GM12878 (cell line): ENCODE data around the gene TRIP11. TPM values are rescaled to one million over a fixed set of nuclear protein-coding genes. Genes with fewer than 3 reads are reported as not detected.

Experiments
- ATAC-seq: fragments of 200-7000 bp; cut with Tn5 transposase; 3 replicates; pipeline ENCODE4 v1.9.1; 2020; ENCODE audit warnings: mild to moderate bottlenecking, moderate library complexity
- BruUV-seq: library from RNA; stranded (reverse); fragments of 400-500 nt; replicated peaks from 2 replicates; lab custom pipeline; 2021; lab: Mats Ljungman, UMichigan
- CTCF ChIA-PET: fragments of 300-600 bp; sonication (Branson Sonifier 250); formaldehyde crosslinking; extraction: SDS; loops from one replicate; lab custom pipeline; 2021; ENCODE audit warnings: inconsistent platforms; lab: Yijun Ruan, JAX
- POLR2A ChIA-PET: fragments of 350-600 bp; formaldehyde crosslinking; extraction: SDS; loops from one replicate; lab custom pipeline; 2021; ENCODE audit warnings: inconsistent platforms; lab: Charles Lee
- RAD21 ChIA-PET: fragments of 300-600 bp; sonication (Branson Sonifier 250); formaldehyde crosslinking; loops from one replicate; lab custom pipeline; 2023; ENCODE audit warnings: antibody characterized with exemption; ENCODE audit not compliant: unreplicated experiment; lab: Charles Lee
- SMC1A ChIA-PET: fragments of 300-600 bp; sonication (Branson Sonifier 250); formaldehyde crosslinking; loops from one replicate; lab custom pipeline; 2023; ENCODE audit not compliant: unreplicated experiment, uncharacterized antibody; lab: Charles Lee
- DNase-seq: peaks from one replicate; pipeline ENCODE4 v3.0.0-alpha.2; 2011; ENCODE audit warnings: low read depth, low spot score
- FAIRE-seq: peaks from 3 replicates; lab custom pipeline; 2011; peaks lifted over from hg19 to GRCh38; lab: Jason Lieb, UNC
- H2AFZ ChIP-seq: 2 replicates; pipeline ENCODE4 v1.6.0; 2011; ENCODE audit warnings: low read depth, low read length, control low read depth; ENCODE audit not compliant: control insufficient read depth
- H3K27ac ChIP-seq: 2 replicates; pipeline ENCODE4 v1.5.1; 2011; ENCODE audit warnings: control low read depth; ENCODE audit not compliant: control insufficient read depth, insufficient read depth
- H3K27me3 ChIP-seq, 2 experiments: replicated peaks in 1 of 2; 2 replicates each; pipeline versions ENCODE4 v1.6.0 to v1.6.1; 2011; ENCODE audit warnings: low read length in 1 of 2; ENCODE audit not compliant: control insufficient read depth in 2 of 2, insufficient read depth in 2 of 2
- H3K36me3 ChIP-seq, 2 experiments: 2 replicates each; pipeline ENCODE4 v1.5.1; 2011; ENCODE audit warnings: low read length in 1 of 2; ENCODE audit not compliant: control insufficient read depth in 2 of 2, insufficient read depth in 2 of 2
- H3K4me1 ChIP-seq: 2 replicates; pipeline ENCODE4 v1.6.1; 2011; ENCODE audit warnings: mild to moderate bottlenecking, low read length, moderate library complexity, mixed read lengths; ENCODE audit not compliant: control insufficient read depth, insufficient read depth
- H3K4me2 ChIP-seq: 2 replicates; pipeline ENCODE4 v1.6.0; 2011; ENCODE audit warnings: control low read depth; ENCODE audit not compliant: control insufficient read depth, insufficient read depth
- H3K4me3 ChIP-seq: fragments of 200-600 bp; sonication (generic); 2 replicates; pipeline ENCODE4 v1.5.1; 2016
- H3K79me2 ChIP-seq: 2 replicates; pipeline ENCODE4 v1.6.0; 2011; ENCODE audit warnings: low read length; ENCODE audit not compliant: control insufficient read depth, insufficient read depth
- H3K9ac ChIP-seq: 2 replicates; pipeline ENCODE4 v1.8.0; 2011; ENCODE audit warnings: low read length, control low read depth, mixed read lengths; ENCODE audit not compliant: control insufficient read depth, insufficient read depth
- H3K9me3 ChIP-seq: replicated peaks from 3 replicates; pipeline ENCODE4 v1.5.1; 2011; ENCODE audit warnings: mild to moderate bottlenecking, low read length; ENCODE audit not compliant: control insufficient read depth, insufficient read depth
- H4K20me1 ChIP-seq: 2 replicates; pipeline ENCODE4 v1.6.0; 2011; ENCODE audit not compliant: control insufficient read depth, insufficient read depth
- BRCA1 ChIP-seq: IDR thresholded peaks from 2 replicates; pipeline ENCODE4 v1.6.1; 2011; ENCODE audit warnings: low read depth, low read length, improper control_type of control experiment
- GABPA ChIP-seq: IDR thresholded peaks from 2 replicates; pipeline ENCODE4 v1.6.1; 2014; ENCODE audit warnings: antibody characterized with exemption, low read depth, mild to moderate bottlenecking, inconsistent platforms
- MYC ChIP-seq: IDR thresholded peaks from 2 replicates; pipeline ENCODE4 v1.6.1; 2011; ENCODE audit warnings: mild to moderate bottlenecking, low read length, moderate library complexity, inconsistent platforms; ENCODE audit not compliant: insufficient read depth, insufficient replicate concordance, insufficient read length, severe bottlenecking
- POLR2AphosphoS2 ChIP-seq: IDR thresholded peaks from 2 replicates; pipeline ENCODE4 v1.6.1; 2011; ENCODE audit warnings: low read depth, mild to moderate bottlenecking, low read length, improper control_type of control experiment, moderate library complexity
- RAD21 ChIP-seq: IDR thresholded peaks from 2 replicates; pipeline ENCODE4 v1.6.1; 2011; ENCODE audit warnings: mild to moderate bottlenecking, low read depth, low read length, moderate library complexity; ENCODE audit not compliant: insufficient read depth
- RB1 ChIP-seq: fragments of 450-650 bp; formaldehyde crosslinking; IDR thresholded peaks from 2 replicates; pipeline ENCODE4 v1.6.1; 2017; ENCODE audit warnings: mild to moderate bottlenecking, borderline replicate concordance
- RUNX3 ChIP-seq: IDR thresholded peaks from 2 replicates; pipeline ENCODE4 v1.6.1; 2012; ENCODE audit warnings: low read length, inconsistent platforms
- SRF ChIP-seq, 2 experiments: IDR thresholded peaks; 2 replicates each; pipeline ENCODE4 v1.6.1; 2011; ENCODE audit warnings: low read depth in 2 of 2, low read length in 2 of 2, mild to moderate bottlenecking in 1 of 2, moderate library complexity in 1 of 2
- WRNIP1 ChIP-seq: IDR thresholded peaks from 2 replicates; pipeline ENCODE4 v1.6.1; 2011; ENCODE audit warnings: low read depth, low read length, improper control_type of control experiment, borderline replicate concordance
- YBX1 ChIP-seq: fragments of 450-650 bp; IDR thresholded peaks from 2 replicates; pipeline ENCODE4 v1.6.1; 2016; ENCODE audit warnings: antibody characterized with exemption
- WGBS: methylation state at CpG from one replicate; pipeline ENCODE4 v1.1.6; 2016; ENCODE audit warnings: low lambda C conversion rate; ENCODE audit not compliant: insufficient replicate concordance, insufficient coverage; ENCODE audit errors: missing lambda C conversion rate; 5-methylcytosine and 5-hydroxymethylcytosine counted together
- in situ Hi-C: fragments of 300-500 bp; cut with MboI; formaldehyde crosslinking; loops from 9 replicates; pipeline ENCODE4 v1.14.3; 2018; ENCODE audit warnings: mixed read lengths
- intact Hi-C: fragments of 100-400 bp; cut with micrococcal nuclease; formaldehyde crosslinking; loops from one replicate; pipeline ENCODE4 v1.14.2; 2022; ENCODE audit not compliant: unreplicated experiment
- polyA plus RNA-seq, 11 experiments: library from polyadenylated mRNA; depleted of rRNA in 4 of 11; unstranded in 6 of 11; stranded (reverse) in 5 of 11; fragments of >200 nt; fragmentation: Nextera tagmentation in 4 of 11; fragmentation: Illumina TruSeq in 1 of 11; extraction: Ambion mirVana in 4 of 11; extraction: Trizol in 1 of 11; gene quantifications; 1 replicate in 1 of 11; 2 replicates in 10 of 11; pipeline versions ENCODE4 v1.2.1 to v1.2.3, GENCODE V29; 2011 to 2016; ENCODE audit warnings: inconsistent platforms in 2 of 11, missing spikeins in 2 of 11, low read depth in 1 of 11
- total RNA-seq, 4 experiments: library from RNA; depleted of rRNA in 3 of 4; stranded (reverse); fragments of >200 nt in 3 of 4; fragmentation: Illumina TruSeq in 1 of 4; extraction: Trizol in 1 of 4; gene quantifications; 2 replicates each; pipeline versions ENCODE4 v1.2.1 to v1.2.3, GENCODE V29; 2013 to 2021

Gene TRIP11
- total and polyA plus RNA-seq, 10 of the 15 experiments (the other 5 are each of a cell fraction or from before 2014, with no cell fraction given): 5.3 to 46.1 (median 19.9) TPM

GRCh38 chr14:91942128-91942527 lies 97.7 kb downstream of the TRIP11 start:
- ChIA-PET CTCF (no interaction called here), SMC1A (interaction anchor here (1.4 kb wide), 1 partner anchor 174 kb away, joined by 4 read pairs; no protein-coding TSS in a partner anchor)
- TF ChIP-seq YBX1: no peak
- no peak for TF ChIP-seq MYC
- no peak for TF ChIP-seq RAD21
- TF ChIP-seq POLR2AphosphoS2: no peak
- no peak for TF ChIP-seq GABPA
- no peak for TF ChIP-seq RB1
- TF ChIP-seq RUNX3: no peak
- no peak for TF ChIP-seq WRNIP1
- no peak for TF ChIP-seq BRCA1
- TF ChIP-seq SRF (IDR thresholded peaks at IDR 0.05; ENCODE audit: low read depth in 2 of 2, low read length in 2 of 2): no peak

More at GRCh38 chr14:91942128-91942527, 97.7 kb downstream of the TRIP11 start:
- H2AFZ ChIP-seq: no peak overlapping the region
- no peak overlapping the region for H3K4me2 ChIP-seq
- H3K4me1 ChIP-seq: no peaks in the 10 kb centered on the region
- H3K27me3 ChIP-seq: peaks cover 0 to 7% of the 10 kb centered on the region in 2 experiments; a peak in 2 of 4 replicates
- no peak overlapping the region for H3K4me3 ChIP-seq
- no peaks in the 10 kb centered on the region for H3K79me2 ChIP-seq
- H4K20me1 ChIP-seq: no peaks in the 10 kb centered on the region
- intact Hi-C loops: no loop called here
- 6% methylated on average over 1 of the region's 1 CpG for WGBS
- DNase-seq (no peak), ATAC-seq (no peak), FAIRE-seq (no peak)
- RAD21 ChIA-PET: no interaction called here
- no peaks in the 10 kb centered on the region for H3K36me3 ChIP-seq
- no peaks in the 10 kb centered on the region for H3K9me3 ChIP-seq
- H3K9ac ChIP-seq: no peak overlapping the region
- POLR2A ChIA-PET: no interaction called here
- H3K27ac ChIP-seq: no peak overlapping the region
- BruUV-seq: no TSS peak
- in situ Hi-C loops: no loop called here
